Esophagus squamous epithelium (tissue), 5 donors: ENCODE results near the gene RNLS. TPM values are rescaled to one million over a fixed set of nuclear protein-coding genes. Genes with fewer than 3 reads are reported as not detected.

Experiments
- DNase-seq: peaks from one replicate; lab custom pipeline; 2025; lab: John Stamatoyannopoulos, UW
- H3K27ac ChIP-seq, 4 donors: fragments of 200-600 bp; sonication (generic); one replicate each; pipeline ENCODE4 v1.5.1; 2016 to 2019; ENCODE audit warnings: mild to moderate bottlenecking in 1 of 4
- H3K27me3 ChIP-seq, 4 donors: fragments of 200-600 bp; sonication (generic); 1 replicate in 3 of 4; 2 replicates in 1 of 4; pipeline versions ENCODE4 v1.5.1 to v1.6.0; 2017 to 2021; ENCODE audit warnings: antibody characterized with exemption in 1 of 4
- H3K36me3 ChIP-seq, 3 donors: fragments of 200-600 bp; sonication (generic); one replicate each; pipeline ENCODE4 v1.5.1; 2016 to 2019
- H3K4me1 ChIP-seq, 3 donors: fragments of 200-600 bp; sonication (generic); one replicate each; pipeline ENCODE4 v1.5.1; 2017 to 2019
- H3K4me3 ChIP-seq, 4 donors: fragments of 200-600 bp; sonication (generic); 1 replicate in 3 of 4; 2 replicates in 1 of 4; pipeline ENCODE4 v1.5.1; 2016 to 2019; ENCODE audit warnings: mild to moderate bottlenecking in 2 of 4, moderate library complexity in 1 of 4
- H3K9me3 ChIP-seq, 3 donors: fragments of 200-600 bp; sonication (generic); one replicate each; pipeline ENCODE4 v1.5.1; 2016 to 2019
- POLR2A ChIP-seq, 4 donors: fragments of 450-650 bp; IDR thresholded peaks; one replicate each; pipeline ENCODE4 v1.6.1; 2017; ENCODE audit warnings: antibody characterized with exemption in 4 of 4, mild to moderate bottlenecking in 4 of 4, moderate library complexity in 3 of 4
- WGBS, 2 donors: methylation state at CpG; one replicate each; pipeline ENCODE4 v1.1.5; 2018; 5-methylcytosine and 5-hydroxymethylcytosine counted together
- intact Hi-C: fragments of 100-400 bp; cut with DNase I; formaldehyde crosslinking; loops from one replicate; pipeline ENCODE4 v1.15.0; 2022
- total RNA-seq, 4 donors: library from RNA; depleted of rRNA; stranded (reverse); fragments of >200 nt; gene quantifications; one replicate each; pipeline ENCODE4 v1.1.0, GENCODE V29; 2016
- TF ChIP-seq, protein P1 (sequence below), 6 experiments: fragments of 450-650 bp in 4 of 6; fragments of 200-600 bp in 2 of 6; sonication (generic) in 2 of 6; IDR thresholded peaks; one replicate each; pipeline ENCODE4 v1.5.1; 2016 to 2019; ENCODE audit warnings: antibody characterized with exemption in 6 of 6, mild to moderate bottlenecking in 4 of 6, moderate library complexity in 4 of 6
- donor health status: DM: yes; HTN: yes; CAD: no.

The RNLS gene
- total RNA-seq, 4 donors from 2014 or later = 7.9 to 13.5 (median 10.5) TPM

DNA sequence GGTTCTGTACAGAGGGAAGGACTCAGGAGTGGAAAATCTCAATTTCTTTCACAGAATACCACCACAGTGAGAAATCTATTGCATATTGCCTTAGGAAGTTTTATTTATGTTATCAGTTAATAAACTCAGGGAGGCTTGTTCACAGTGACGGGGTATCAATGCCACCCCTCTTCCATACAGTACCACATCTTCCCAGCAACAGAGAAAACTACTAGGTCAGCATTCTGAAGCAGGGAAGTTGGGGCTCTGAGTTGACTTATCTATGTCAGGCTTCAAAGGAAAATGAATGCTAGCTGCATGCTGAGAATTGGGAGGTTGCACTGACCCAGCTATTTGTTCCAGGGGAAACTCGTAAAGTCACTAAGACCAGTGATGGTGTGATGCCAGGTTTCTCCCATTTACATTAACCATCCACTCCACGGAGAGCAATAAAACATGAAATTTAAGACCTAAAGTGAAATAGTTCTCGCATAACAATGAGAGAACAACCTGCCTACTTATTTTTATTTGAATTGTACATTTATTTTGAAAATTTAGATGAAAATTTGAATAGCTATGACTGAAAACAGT, 266.7 kb downstream of the RNLS start:
- H3K27me3 ChIP-seq = no peaks in the 10 kb centered on the region
- H3K9me3 ChIP-seq = peaks cover 0 to 24% (median 23%) of the 10 kb centered on the region in 3 donors
- intact Hi-C loops = no loop called here
- no peak for DNase-seq
- H3K36me3 ChIP-seq = no peaks in the 10 kb centered on the region
- H3K4me3 ChIP-seq = no peak overlapping the region
- no peak overlapping the region for H3K27ac ChIP-seq
- H3K4me1 ChIP-seq = no peaks in the 10 kb centered on the region
- WGBS, 2 donors = 90 to 94% methylated on average over 4 of the region's 4 CpGs
- TF ChIP-seq, protein P1, sequence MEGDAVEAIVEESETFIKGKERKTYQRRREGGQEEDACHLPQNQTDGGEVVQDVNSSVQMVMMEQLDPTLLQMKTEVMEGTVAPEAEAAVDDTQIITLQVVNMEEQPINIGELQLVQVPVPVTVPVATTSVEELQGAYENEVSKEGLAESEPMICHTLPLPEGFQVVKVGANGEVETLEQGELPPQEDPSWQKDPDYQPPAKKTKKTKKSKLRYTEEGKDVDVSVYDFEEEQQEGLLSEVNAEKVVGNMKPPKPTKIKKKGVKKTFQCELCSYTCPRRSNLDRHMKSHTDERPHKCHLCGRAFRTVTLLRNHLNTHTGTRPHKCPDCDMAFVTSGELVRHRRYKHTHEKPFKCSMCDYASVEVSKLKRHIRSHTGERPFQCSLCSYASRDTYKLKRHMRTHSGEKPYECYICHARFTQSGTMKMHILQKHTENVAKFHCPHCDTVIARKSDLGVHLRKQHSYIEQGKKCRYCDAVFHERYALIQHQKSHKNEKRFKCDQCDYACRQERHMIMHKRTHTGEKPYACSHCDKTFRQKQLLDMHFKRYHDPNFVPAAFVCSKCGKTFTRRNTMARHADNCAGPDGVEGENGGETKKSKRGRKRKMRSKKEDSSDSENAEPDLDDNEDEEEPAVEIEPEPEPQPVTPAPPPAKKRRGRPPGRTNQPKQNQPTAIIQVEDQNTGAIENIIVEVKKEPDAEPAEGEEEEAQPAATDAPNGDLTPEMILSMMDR (IDR thresholded peaks at IDR 0.05) = no peak
- no peak for TF ChIP-seq POLR2A (IDR thresholded peaks at IDR 0.05)

DNA sequence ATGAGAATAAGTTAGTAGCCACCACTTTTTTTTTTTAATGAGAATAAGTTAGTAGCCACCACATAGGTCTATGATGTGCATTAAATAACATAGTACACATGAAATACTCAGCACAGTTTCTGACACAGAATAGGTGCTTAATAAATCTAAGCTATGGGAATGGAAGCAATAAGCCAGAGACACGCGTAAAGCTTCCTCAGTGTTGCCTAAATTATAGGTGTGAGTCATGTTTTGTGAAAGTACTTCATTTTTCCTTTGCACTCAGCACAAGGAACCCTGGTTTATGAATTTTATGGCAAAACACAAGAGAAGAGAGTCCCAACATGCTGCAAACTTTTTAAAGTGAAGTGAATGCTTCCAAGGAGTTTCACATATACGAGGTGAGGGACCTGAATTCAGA, 267.4 kb downstream of the RNLS start:
- DNase-seq = no peak
- WGBS, 2 donors = 73 to 80% methylated on average over 3 of the region's 3 CpGs
- TF ChIP-seq, protein P1 (IDR thresholded peaks at IDR 0.05) = no peak
- TF ChIP-seq POLR2A (IDR thresholded peaks at IDR 0.05) = no peak
- Histone ChIP-seq H3K27me3 (no peaks in the 10 kb centered on the region), H3K27ac (no peak overlapping the region), H3K9me3 (peaks cover 0 to 23% (median 21%) of the 10 kb centered on the region in 3 donors), H3K36me3 (no peaks in the 10 kb centered on the region), H3K4me1 (no peaks in the 10 kb centered on the region), H3K4me3 (no peak overlapping the region)
- intact Hi-C loops = no loop called here

DNA sequence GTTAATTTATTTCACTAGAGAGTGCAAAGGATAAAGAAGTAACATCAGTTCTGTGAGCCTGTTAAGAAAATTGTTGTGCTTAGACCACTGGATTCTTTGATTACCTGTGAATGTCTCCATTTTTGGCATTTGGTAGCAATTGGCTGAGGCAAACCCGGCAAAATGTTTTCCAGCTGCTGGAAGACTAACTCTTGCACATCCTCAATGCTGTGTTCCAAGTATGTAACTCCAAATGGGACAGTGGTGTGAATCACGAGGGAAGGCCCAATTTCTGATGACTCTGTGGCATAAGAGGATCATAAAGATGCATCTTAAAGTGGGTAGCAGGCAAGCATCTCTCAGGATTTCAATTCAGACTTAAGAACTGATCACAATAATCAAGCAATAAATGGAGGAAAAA, 268.8 kb downstream of the RNLS start:
- H3K36me3 ChIP-seq = no peaks in the 10 kb centered on the region
- no peak overlapping the region for H3K4me3 ChIP-seq
- H3K27me3 ChIP-seq = no peaks in the 10 kb centered on the region
- H3K9me3 ChIP-seq = peaks cover 0 to 9% (median 9%) of the 10 kb centered on the region in 3 donors
- no peak overlapping the region for H3K27ac ChIP-seq
- 72 to 79% methylated on average over 2 of the region's 2 CpGs for WGBS, 2 donors
- TF ChIP-seq POLR2A (IDR thresholded peaks at IDR 0.05) = no peak
- TF ChIP-seq, protein P1 (IDR thresholded peaks at IDR 0.05) = no peak
- intact Hi-C loops = no loop called here
- DNase-seq = no peak
- H3K4me1 ChIP-seq = no peaks in the 10 kb centered on the region

DNA sequence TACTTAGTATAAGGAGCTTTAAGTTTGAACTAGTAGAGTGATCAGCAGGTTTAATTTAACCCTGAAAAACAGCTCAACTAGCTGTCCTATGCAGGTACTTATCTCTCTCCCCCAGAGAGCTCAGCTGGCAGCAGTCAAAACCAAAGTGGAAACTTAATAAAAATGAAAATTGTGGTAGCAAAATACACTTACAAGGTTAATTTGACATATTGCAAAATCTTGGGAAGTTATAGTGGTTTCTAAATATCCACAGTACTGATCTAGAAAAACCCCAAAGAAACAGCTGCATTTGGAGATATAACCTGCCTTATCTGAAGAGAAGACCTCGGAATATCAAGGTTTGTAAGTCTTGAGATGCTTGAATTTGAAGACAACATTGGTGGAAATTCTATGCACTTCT, 269.2 kb downstream of the RNLS start:
- no peak overlapping the region for H3K27ac ChIP-seq
- H3K9me3 ChIP-seq = peaks cover 0 to 4% (median 4%) of the 10 kb centered on the region in 3 donors
- 62 to 70% methylated on average over 1 of the region's 1 CpG for WGBS, 2 donors
- TF ChIP-seq POLR2A (IDR thresholded peaks at IDR 0.05) = no peak
- TF ChIP-seq, protein P1 (IDR thresholded peaks at IDR 0.05) = no peak
- no peaks in the 10 kb centered on the region for H3K4me1 ChIP-seq
- intact Hi-C loops = no loop called here
- H3K36me3 ChIP-seq = no peaks in the 10 kb centered on the region
- H3K4me3 ChIP-seq = no peak overlapping the region
- DNase-seq = no peak
- no peaks in the 10 kb centered on the region for H3K27me3 ChIP-seq

DNA sequence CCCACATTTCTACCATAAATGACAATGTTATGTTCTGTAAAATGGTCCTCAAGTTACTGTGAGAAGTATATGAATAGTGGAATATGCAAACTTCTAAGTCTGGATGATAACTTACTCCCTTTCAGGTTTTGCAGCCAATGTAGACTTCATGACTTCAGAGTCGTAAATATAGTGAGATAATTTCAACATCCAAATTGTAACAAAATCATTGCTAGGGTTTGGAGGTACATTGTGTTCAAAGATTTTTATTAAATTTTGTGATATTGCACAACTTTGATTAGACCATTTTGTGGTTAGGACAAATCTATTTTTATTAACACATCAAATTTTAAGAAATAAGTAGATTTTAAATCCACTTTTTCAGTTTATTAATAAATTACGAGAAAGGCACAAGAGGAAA, 270.3 kb downstream of the RNLS start:
- intact Hi-C loops = no loop called here
- no peaks in the 10 kb centered on the region for H3K4me1 ChIP-seq
- H3K4me3 ChIP-seq = no peak overlapping the region
- no peak overlapping the region for H3K27ac ChIP-seq
- WGBS, 2 donors = 91 to 95% methylated on average over 2 of the region's 2 CpGs
- no peaks in the 10 kb centered on the region for H3K9me3 ChIP-seq
- no peak for DNase-seq
- H3K27me3 ChIP-seq = no peaks in the 10 kb centered on the region
- H3K36me3 ChIP-seq = no peaks in the 10 kb centered on the region
- no peak for TF ChIP-seq POLR2A (IDR thresholded peaks at IDR 0.05)
- TF ChIP-seq, protein P1 (IDR thresholded peaks at IDR 0.05) = no peak
